ENCODE measurements around the gene SPTSSA.

Gene SPTSSA

GRCh38 chr14:34460295-34460694, 1.7 kb downstream of the SPTSSA start:
- H3K4me3 ChIP-seq (ENCODE audit: low read length): no peak overlapping the region
- H2BK120ac ChIP-seq (ENCODE audit: low read depth, low read length): no peak overlapping the region
- H3K79me2 ChIP-seq (ENCODE audit: control insufficient read depth, insufficient read depth, low read length): peaks cover 22% of the 10 kb centered on the region
- H3K27ac ChIP-seq (ENCODE audit: low read depth, low read length): no peak overlapping the region
- no peak overlapping the region for H2AK5ac ChIP-seq (ENCODE audit: low read length)
- no peak overlapping the region for H3K18ac ChIP-seq (ENCODE audit: low read length)
- H3K23ac ChIP-seq (ENCODE audit: low read length): no peak overlapping the region
- H3K4ac ChIP-seq (ENCODE audit: low read depth, low read length): no peak overlapping the region
- H2BK15ac ChIP-seq (replicated peaks; ENCODE audit: low read depth): no peak overlapping the region
- H3K4me1 ChIP-seq (ENCODE audit: control insufficient read depth, low read depth, low read length): peaks cover 2% of the 10 kb centered on the region
- H3K9ac ChIP-seq (ENCODE audit: low read length): no peak overlapping the region
- H2BK5ac ChIP-seq (ENCODE audit: low read length): no peak overlapping the region
- H3K56ac ChIP-seq (ENCODE audit: low read length): no peak overlapping the region
- peaks cover 3% of the 10 kb centered on the region for H3K79me1 ChIP-seq (ENCODE audit: low read length)
- no CpG with 5 or more reads among the region's 1 CpG for WGBS (ENCODE audit: extremely low coverage, insufficient coverage, low lambda C conversion rate)
- DNase-seq: no peak
- H3K4me2 ChIP-seq (ENCODE audit: low read length): no peak overlapping the region
- no peak overlapping the region for H4K5ac ChIP-seq (ENCODE audit: low read length)
- no peaks in the 10 kb centered on the region for H3K27me3 ChIP-seq (ENCODE audit: insufficient read depth, low read length, poor library complexity)
- H3K36me3 ChIP-seq (ENCODE audit: control insufficient read depth, insufficient read depth, low read length): no peaks in the 10 kb centered on the region
- H4K8ac ChIP-seq (ENCODE audit: low read depth, low read length): no peak overlapping the region

GRCh38 chr14:34457186-34457585, 4.9 kb downstream of the SPTSSA start:
- H3K79me2 ChIP-seq (ENCODE audit: control insufficient read depth, insufficient read depth, low read length): peaks cover 28% of the 10 kb centered on the region
- H3K4ac ChIP-seq (ENCODE audit: low read depth, low read length): no peak overlapping the region
- H2BK15ac ChIP-seq (replicated peaks; ENCODE audit: low read depth): no peak overlapping the region
- H3K4me2 ChIP-seq (ENCODE audit: low read length): no peak overlapping the region
- peaks cover 2% of the 10 kb centered on the region for H3K36me3 ChIP-seq (ENCODE audit: control insufficient read depth, insufficient read depth, low read length)
- no CpG with 5 or more reads among the region's 3 CpGs for WGBS (ENCODE audit: extremely low coverage, insufficient coverage, low lambda C conversion rate)
- no peaks in the 10 kb centered on the region for H3K4me1 ChIP-seq (ENCODE audit: control insufficient read depth, low read depth, low read length)
- no peak overlapping the region for H4K8ac ChIP-seq (ENCODE audit: low read depth, low read length)
- peak; percentile 53 for DNase-seq
- H4K5ac ChIP-seq (ENCODE audit: low read length): no peak overlapping the region
- H3K79me1 ChIP-seq (ENCODE audit: low read length): peaks cover 8% of the 10 kb centered on the region
- no peaks in the 10 kb centered on the region for H3K27me3 ChIP-seq (ENCODE audit: insufficient read depth, low read length, poor library complexity)
- no peak overlapping the region for H3K23ac ChIP-seq (ENCODE audit: low read length)
- no peak overlapping the region for H2AK5ac ChIP-seq (ENCODE audit: low read length)
- no peak overlapping the region for H3K4me3 ChIP-seq (ENCODE audit: low read length)
- H3K56ac ChIP-seq (ENCODE audit: low read length): no peak overlapping the region
- H3K9ac ChIP-seq (ENCODE audit: low read length): no peak overlapping the region
- H2BK120ac ChIP-seq (ENCODE audit: low read depth, low read length): no peak overlapping the region
- H2BK5ac ChIP-seq (ENCODE audit: low read length): no peak overlapping the region
- no peak overlapping the region for H3K27ac ChIP-seq (ENCODE audit: low read depth, low read length)
- no peak overlapping the region for H3K18ac ChIP-seq (ENCODE audit: low read length)

- H3K27ac ChIP-seq (ENCODE audit: low read depth, low read length): no peak overlapping the region
- no peak for DNase-seq
- peaks cover 11% of the 10 kb centered on the region for H3K79me1 ChIP-seq (ENCODE audit: low read length)
- no peak overlapping the region for H3K4me2 ChIP-seq (ENCODE audit: low read length)
- H3K9ac ChIP-seq (ENCODE audit: low read length): no peak overlapping the region
- H3K4me1 ChIP-seq (ENCODE audit: control insufficient read depth, low read depth, low read length): no peaks in the 10 kb centered on the region
- H2AK5ac ChIP-seq (ENCODE audit: low read length): no peak overlapping the region
- no peaks in the 10 kb centered on the region for H3K27me3 ChIP-seq (ENCODE audit: insufficient read depth, low read length, poor library complexity)
- no peak overlapping the region for H3K23ac ChIP-seq (ENCODE audit: low read length)
- no peak overlapping the region for H2BK120ac ChIP-seq (ENCODE audit: low read depth, low read length)
- H2BK15ac ChIP-seq (replicated peaks; ENCODE audit: low read depth): no peak overlapping the region
- H3K4ac ChIP-seq (ENCODE audit: low read depth, low read length): no peak overlapping the region
- H3K4me3 ChIP-seq (ENCODE audit: low read length): no peak overlapping the region
- H2BK5ac ChIP-seq (ENCODE audit: low read length): no peak overlapping the region
- H3K79me2 ChIP-seq (ENCODE audit: control insufficient read depth, insufficient read depth, low read length): peaks cover 19% of the 10 kb centered on the region
- H3K18ac ChIP-seq (ENCODE audit: low read length): no peak overlapping the region
- H3K56ac ChIP-seq (ENCODE audit: low read length): no peak overlapping the region
- H4K5ac ChIP-seq (ENCODE audit: low read length): no peak overlapping the region
- no CpG with 5 or more reads among the region's 2 CpGs for WGBS (ENCODE audit: extremely low coverage, insufficient coverage, low lambda C conversion rate)
- H3K36me3 ChIP-seq (ENCODE audit: control insufficient read depth, insufficient read depth, low read length): peaks cover 2% of the 10 kb centered on the region
- no peak overlapping the region for H4K8ac ChIP-seq (ENCODE audit: low read depth, low read length)
These were observed 8.8 kb downstream of the SPTSSA start for GRCh38 chr14:34453226-34453625.

GRCh38 chr14:34452258-34452822, 9.7 kb downstream of the SPTSSA start:
- Histone ChIP-seq H3K27ac (ENCODE audit: low read depth, low read length) (no peak overlapping the region), H3K79me1 (ENCODE audit: low read length) (peaks cover 11% of the 10 kb centered on the region), H2AK5ac (ENCODE audit: low read length) (no peak overlapping the region), H2BK15ac (replicated peaks; ENCODE audit: low read depth) (no peak overlapping the region), H4K5ac (ENCODE audit: low read length) (no peak overlapping the region), H3K23ac (ENCODE audit: low read length) (no peak overlapping the region), H3K9ac (ENCODE audit: low read length) (no peak overlapping the region), H3K4me1 (ENCODE audit: control insufficient read depth, low read depth, low read length) (no peaks in the 10 kb centered on the region), H2BK120ac (ENCODE audit: low read depth, low read length) (no peak overlapping the region), H3K4ac (ENCODE audit: low read depth, low read length) (no peak overlapping the region), H3K18ac (ENCODE audit: low read length) (no peak overlapping the region), H3K36me3 (ENCODE audit: control insufficient read depth, insufficient read depth, low read length) (peaks cover 2% of the 10 kb centered on the region), H3K79me2 (ENCODE audit: control insufficient read depth, insufficient read depth, low read length) (peaks cover 15% of the 10 kb centered on the region), H3K4me2 (ENCODE audit: low read length) (no peak overlapping the region), H4K8ac (ENCODE audit: low read depth, low read length) (no peak overlapping the region), H3K27me3 (ENCODE audit: insufficient read depth, low read length, poor library complexity) (no peaks in the 10 kb centered on the region), H3K4me3 (ENCODE audit: low read length) (no peak overlapping the region), H3K56ac (ENCODE audit: low read length) (no peak overlapping the region), H2BK5ac (ENCODE audit: low read length) (no peak overlapping the region)
- WGBS (ENCODE audit: extremely low coverage, insufficient coverage, low lambda C conversion rate): no CpG with 5 or more reads among the region's 1 CpG
- DNase-seq: no peak

GRCh38 chr14:34450958-34451357, 11.1 kb downstream of the SPTSSA start:
- peaks cover 2% of the 10 kb centered on the region for H3K36me3 ChIP-seq (ENCODE audit: control insufficient read depth, insufficient read depth, low read length)
- no peak overlapping the region for H3K56ac ChIP-seq (ENCODE audit: low read length)
- no peak overlapping the region for H3K27ac ChIP-seq (ENCODE audit: low read depth, low read length)

GRCh38 chr14:34450542-34450915, 11.5 kb downstream of the SPTSSA start:
- Histone ChIP-seq H3K18ac (ENCODE audit: low read length) (no peak overlapping the region), H3K79me1 (ENCODE audit: low read length) (peaks cover 11% of the 10 kb centered on the region), H2AK5ac (ENCODE audit: low read length) (no peak overlapping the region), H3K23ac (ENCODE audit: low read length) (no peak overlapping the region), H3K9ac (ENCODE audit: low read length) (no peak overlapping the region), H3K36me3 (ENCODE audit: control insufficient read depth, insufficient read depth, low read length) (peaks cover 2% of the 10 kb centered on the region), H3K4me2 (ENCODE audit: low read length) (no peak overlapping the region), H4K8ac (ENCODE audit: low read depth, low read length) (no peak overlapping the region), H3K4ac (ENCODE audit: low read depth, low read length) (no peak overlapping the region), H3K4me3 (ENCODE audit: low read length) (no peak overlapping the region), H3K79me2 (ENCODE audit: control insufficient read depth, insufficient read depth, low read length) (peaks cover 12% of the 10 kb centered on the region), H2BK5ac (ENCODE audit: low read length) (no peak overlapping the region), H3K27ac (ENCODE audit: low read depth, low read length) (no peak overlapping the region), H3K56ac (ENCODE audit: low read length) (no peak overlapping the region), H2BK15ac (replicated peaks; ENCODE audit: low read depth) (no peak overlapping the region), H3K27me3 (ENCODE audit: insufficient read depth, low read length, poor library complexity) (no peaks in the 10 kb centered on the region), H3K4me1 (ENCODE audit: control insufficient read depth, low read depth, low read length) (no peaks in the 10 kb centered on the region), H2BK120ac (ENCODE audit: low read depth, low read length) (no peak overlapping the region), H4K5ac (ENCODE audit: low read length) (no peak overlapping the region)
- DNase-seq: no peak

More at GRCh38 chr14:34450958-34451357, 11.1 kb downstream of the SPTSSA start:
- no peaks in the 10 kb centered on the region for H3K4me1 ChIP-seq (ENCODE audit: control insufficient read depth, low read depth, low read length)
- H4K5ac ChIP-seq (ENCODE audit: low read length): no peak overlapping the region
- no peak overlapping the region for H2AK5ac ChIP-seq (ENCODE audit: low read length)
- H3K27me3 ChIP-seq (ENCODE audit: insufficient read depth, low read length, poor library complexity): no peaks in the 10 kb centered on the region
- no peak for DNase-seq
- H3K4me2 ChIP-seq (ENCODE audit: low read length): no peak overlapping the region
- H3K79me2 ChIP-seq (ENCODE audit: control insufficient read depth, insufficient read depth, low read length): peaks cover 12% of the 10 kb centered on the region
- no peak overlapping the region for H2BK5ac ChIP-seq (ENCODE audit: low read length)
- H2BK120ac ChIP-seq (ENCODE audit: low read depth, low read length): no peak overlapping the region
- no peak overlapping the region for H3K4me3 ChIP-seq (ENCODE audit: low read length)
- H3K79me1 ChIP-seq (ENCODE audit: low read length): peaks cover 11% of the 10 kb centered on the region
- no CpG with 5 or more reads among the region's 1 CpG for WGBS (ENCODE audit: extremely low coverage, insufficient coverage, low lambda C conversion rate)
- H4K8ac ChIP-seq (ENCODE audit: low read depth, low read length): no peak overlapping the region
- H3K23ac ChIP-seq (ENCODE audit: low read length): no peak overlapping the region
- H3K18ac ChIP-seq (ENCODE audit: low read length): no peak overlapping the region
- no peak overlapping the region for H2BK15ac ChIP-seq (replicated peaks; ENCODE audit: low read depth)
- H3K9ac ChIP-seq (ENCODE audit: low read length): no peak overlapping the region
- no peak overlapping the region for H3K4ac ChIP-seq (ENCODE audit: low read depth, low read length)

Data from mesendoderm (in vitro differentiated cells).